GM18873 (cell line): ENCODE measurements around the gene PRKACA.

Experiments
- ATAC-seq: cut with Tn5 transposase; IDR thresholded peaks from one replicate; pipeline ENCODE4 v1.9.1; 2021; ENCODE audit warnings: mild to moderate bottlenecking, moderate library complexity, moderate number of reproducible peaks; ENCODE audit not compliant: unreplicated experiment, low FRiP score

PRKACA gene

GRCh38 chr19:14117668-14118164 lies at the start of gene PRKACA:
TSS of gene PRKACA (minus strand) at chr19:14117762. CDS start at chr19:14117547, 215 bp downstream.
- ATAC-seq: peak; percentile 92

DNA sequence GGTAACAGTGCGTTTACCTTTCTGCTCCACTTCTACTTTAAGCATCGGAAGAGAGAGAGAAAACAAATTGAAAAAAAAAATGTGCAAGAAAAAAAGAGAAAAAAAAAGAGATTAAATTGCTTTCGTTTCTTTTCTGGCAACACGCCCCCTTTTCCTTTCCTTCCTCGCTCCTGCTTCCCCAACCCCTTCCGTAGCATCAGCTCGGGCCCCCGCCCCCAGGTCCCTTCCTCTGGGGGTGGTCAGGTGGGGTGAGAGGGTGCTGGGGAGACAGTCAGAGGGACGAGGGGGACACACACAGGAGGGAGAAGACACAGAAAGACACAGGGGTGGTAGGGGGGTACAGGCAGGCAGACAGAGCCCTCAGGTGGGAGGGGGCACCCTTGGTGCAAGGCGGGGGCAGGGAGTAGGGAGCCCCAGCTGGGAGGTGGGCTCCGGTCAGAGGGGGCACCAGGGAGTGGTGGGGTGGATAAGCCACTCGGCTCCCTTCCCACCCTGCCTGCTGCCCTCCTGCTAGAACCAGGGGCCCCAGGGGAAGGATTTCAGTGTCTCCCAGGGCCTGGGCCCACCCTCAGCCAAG lies 49.5 kb upstream of the PRKACA start:
- ATAC-seq: no peak

- no peak for ATAC-seq
These were observed 48.6 kb upstream of the PRKACA start for GRCh38 chr19:14165990-14166830.

DNA sequence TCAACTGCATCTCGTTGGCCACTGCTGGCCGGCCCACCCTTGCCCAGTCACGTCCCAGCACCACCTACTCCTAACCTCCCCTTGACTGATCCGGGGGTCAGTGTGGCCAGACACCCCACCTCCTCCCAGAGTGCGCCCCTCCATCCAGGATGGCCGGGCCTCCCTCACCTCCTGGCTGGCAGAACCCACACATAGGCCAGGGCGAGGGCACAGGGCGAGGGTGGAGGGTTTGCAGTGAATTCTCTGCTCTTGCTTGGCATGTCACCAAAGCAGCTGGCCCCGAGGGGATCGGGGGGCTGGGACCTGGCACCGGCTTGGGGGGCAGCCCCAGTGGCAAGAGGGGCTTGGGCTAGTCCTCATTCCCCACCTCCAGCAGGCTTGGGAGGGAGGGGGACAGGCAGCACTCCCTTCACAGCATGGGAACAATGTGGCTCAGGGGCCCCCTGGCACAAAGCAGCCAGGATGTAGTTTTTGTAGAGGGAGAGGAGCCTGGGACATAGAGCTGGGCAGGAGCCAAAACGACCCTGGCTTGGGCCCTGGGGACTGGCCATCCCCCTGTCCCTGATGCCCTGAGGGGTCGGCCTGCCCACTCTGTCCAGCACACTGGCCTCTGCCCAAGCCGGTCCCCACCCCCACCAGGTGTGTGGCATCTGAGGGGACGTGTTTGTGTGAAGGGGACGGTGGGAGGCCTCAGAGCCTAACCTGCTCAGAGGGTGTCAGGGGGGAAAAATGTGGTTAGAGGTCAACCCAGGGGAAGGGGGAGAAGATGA lies 47.3 kb upstream of the PRKACA start:
- ATAC-seq: no peak

DNA sequence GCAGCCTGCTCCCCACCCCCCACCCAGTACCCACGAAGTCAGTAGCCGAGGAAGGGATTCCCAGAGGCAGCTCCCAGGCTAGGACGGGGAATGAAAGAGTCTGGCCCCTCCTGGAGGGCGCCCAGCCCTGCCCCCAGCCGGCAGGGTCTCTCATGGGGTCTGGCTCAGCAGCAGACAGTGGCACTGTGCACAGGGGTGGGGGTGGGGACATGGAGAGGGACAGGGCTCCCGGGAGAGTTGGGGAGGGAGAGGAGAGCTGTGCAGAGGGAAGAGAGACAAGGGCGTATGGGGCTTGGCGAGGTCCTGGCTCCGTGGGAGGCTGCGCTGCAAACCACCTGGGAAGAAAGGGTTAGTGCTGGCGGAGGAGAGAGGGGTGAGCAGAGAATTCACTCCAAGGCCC lies 46.5 kb upstream of the PRKACA start:
- no peak for ATAC-seq

- ATAC-seq: no peak
These were observed 45.3 kb upstream of the PRKACA start for GRCh38 chr19:14162871-14163297.

DNA sequence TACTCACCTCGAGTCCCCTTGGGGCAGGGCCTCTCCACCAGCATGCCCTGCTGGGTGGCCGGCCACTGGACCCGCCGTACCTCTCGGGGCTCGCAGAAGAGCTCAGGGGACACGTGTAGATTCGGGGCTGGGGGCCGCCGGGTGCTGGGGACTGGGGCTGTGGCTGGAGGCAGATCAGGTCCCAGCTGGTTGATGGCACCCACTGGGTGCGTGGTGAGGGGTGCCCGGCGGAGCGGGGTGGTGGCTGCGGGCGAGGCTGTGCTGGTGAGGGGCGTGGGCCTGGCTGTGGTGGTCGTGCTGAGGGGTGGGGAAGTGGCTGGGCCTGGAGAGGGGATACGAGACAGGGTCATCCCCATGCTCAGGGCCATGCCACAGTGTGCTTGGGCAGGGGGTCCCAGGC lies 43.7 kb upstream of the PRKACA start:
- ATAC-seq: no peak

- no peak for ATAC-seq
These were observed 42.6 kb upstream of the PRKACA start for GRCh38 chr19:14160017-14160703.

GRCh38 chr19:14159059-14159458 lies 41.5 kb upstream of the PRKACA start:
- ATAC-seq: no peak

DNA sequence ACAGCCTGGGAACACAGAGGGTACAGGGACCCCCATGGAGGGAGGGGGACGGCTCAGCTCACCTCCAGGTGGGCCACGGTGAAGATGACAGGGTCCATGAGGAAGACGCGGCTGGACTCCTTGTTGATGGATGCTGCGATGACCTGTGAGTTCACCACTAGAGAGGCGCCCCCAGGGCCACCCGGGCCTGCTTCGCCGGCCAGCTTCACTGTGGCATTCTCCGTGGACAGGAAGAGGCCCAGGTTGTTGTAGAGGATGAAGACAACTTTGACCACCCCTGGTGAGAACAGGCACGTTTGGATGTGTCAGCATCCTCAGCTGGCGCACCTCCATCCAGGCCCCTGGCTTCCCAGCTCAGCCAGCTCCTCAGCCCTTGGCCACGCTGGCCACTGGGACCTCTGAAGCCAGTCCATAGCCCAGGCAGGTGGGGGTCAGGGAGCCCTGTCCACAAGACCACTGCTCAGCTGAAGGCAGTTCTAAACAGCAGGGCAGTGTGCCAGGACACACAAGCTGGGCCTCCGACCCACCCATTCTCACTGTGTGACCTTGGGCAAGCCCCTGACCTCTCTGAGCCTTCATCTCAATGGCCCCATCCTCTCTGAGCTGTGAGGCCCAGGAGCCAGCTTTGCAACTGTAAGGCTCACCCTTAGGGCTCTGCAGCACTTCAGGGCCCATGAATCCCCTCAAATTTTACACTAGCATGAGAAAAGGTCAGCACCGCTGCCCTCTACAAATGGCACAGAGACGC lies 40.9 kb upstream of the PRKACA start:
- no peak for ATAC-seq

- ATAC-seq: no peak
These were observed 39.6 kb upstream of the PRKACA start for GRCh38 chr19:14156971-14157717.

DNA sequence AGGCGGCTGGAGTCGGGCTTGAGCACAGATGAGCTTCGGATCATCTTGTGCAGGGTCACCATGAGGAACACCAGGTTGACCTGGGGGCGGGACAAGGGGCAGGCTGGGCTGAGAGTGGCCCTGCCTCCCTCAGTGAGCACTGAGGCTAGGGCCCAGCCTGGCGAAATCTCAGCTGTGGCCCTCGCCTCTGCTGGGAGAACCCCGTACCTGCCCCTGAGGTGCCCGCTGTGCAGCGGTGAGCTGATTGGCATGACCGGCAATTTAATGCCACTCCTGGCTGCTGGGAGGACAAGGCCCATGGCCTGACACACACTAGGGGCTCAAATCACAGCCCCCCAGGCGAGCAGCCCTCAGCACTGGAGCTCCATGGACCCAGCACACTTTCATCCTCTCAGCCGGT lies 38.6 kb upstream of the PRKACA start:
- no peak for ATAC-seq

- ATAC-seq: no peak
These were observed 37.8 kb upstream of the PRKACA start for GRCh38 chr19:14155371-14155770.

DNA sequence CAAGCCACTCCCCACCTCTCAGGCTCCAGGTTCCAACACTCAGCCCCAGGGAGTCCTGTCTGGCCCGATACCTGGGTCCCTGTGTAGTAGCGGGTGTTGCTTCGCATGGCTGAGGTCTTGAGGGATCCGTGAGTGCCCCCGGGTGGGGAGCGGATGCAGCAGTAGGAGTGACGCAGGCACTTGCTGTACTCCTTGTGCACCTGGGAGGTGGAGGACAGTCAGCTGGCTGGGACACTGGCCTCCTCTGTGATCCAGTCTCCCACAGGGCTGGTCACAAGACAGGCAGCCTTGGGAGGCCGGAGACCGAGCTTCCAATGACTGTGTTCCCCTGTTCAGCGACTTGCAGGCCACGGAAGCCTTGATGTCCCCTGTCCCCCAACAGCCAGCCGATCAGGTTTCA lies 35.2 kb upstream of the PRKACA start:
- no peak for ATAC-seq

DNA sequence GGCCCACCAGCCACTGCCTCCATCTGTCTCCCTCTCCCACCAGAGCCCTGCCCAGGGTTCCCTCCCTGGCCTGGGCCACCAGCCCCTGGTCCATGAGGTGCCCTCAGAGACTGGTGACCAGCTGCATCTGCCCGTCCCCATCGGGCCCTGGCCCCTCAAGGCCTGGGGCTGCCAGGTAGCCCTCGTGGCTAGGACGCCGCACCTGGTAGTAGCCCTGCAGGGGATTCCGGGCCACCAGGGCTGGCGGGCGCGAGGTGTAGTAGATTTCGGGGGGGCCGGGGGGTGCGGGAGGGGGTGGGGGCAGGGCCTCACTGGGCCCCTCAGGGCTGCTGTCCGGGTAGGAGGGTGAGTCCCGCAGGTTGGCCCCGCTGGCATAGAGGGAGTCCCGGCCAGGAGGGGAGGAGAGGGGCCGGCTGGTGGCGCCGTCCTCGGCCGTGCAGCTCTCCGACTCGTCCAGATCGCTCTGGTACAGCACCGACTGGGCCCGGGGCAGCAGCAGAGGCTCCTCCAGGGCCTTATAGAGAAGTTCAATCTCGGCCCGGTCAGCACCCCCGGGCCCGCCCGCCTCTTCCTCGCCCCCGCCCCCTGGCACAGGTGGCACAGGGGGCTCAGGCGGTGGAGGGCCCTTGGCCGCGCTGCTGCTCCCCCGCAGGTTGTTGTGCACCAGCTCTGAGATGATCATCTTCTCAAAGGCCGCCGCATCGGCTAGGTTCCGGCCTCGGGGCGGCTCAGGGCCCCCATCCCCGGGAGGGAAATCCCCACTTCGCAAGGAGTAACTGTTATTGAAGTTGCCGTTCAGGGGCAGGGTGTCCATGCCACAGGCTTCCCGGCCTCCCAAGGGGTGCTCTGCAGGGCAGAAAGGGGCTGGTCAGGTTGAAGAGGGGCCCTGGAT lies 33.5 kb upstream of the PRKACA start:
- ATAC-seq: no peak

DNA sequence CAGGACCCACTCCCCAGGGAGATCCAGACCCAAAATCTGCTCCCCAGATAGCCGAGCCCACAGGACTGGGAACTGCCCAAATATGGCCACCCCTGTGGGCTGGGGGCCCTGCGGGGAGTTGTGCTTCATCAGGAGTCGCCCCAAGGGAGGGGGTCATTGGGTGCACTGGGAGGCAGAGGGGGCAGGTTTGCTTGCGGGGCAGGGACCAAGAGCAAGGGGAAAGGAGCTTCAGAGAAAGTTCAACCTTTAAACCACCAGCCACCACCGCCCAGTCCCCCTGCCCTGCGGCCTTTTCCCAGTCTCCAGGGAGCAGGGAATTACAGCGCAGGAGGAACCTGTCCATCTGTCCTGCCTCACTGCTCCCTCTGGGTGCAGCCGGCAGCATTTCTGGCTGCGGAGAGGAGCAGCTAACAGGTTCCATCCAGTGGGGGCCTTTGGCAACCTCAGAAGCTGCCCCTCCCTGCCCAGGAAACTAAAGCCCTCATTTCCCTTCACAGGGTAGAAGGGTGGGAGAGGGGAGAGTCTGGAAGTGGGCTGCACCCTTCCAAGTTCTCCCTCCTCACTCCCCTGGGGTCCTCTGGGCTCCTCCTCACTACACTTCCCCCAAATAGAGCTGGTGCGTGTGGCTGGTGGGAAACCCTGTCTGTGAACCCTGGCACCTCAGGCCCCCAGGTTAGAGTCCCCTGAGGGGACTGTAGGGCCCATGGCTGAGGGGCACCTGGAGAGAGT lies 32.6 kb upstream of the PRKACA start:
- no peak for ATAC-seq

DNA sequence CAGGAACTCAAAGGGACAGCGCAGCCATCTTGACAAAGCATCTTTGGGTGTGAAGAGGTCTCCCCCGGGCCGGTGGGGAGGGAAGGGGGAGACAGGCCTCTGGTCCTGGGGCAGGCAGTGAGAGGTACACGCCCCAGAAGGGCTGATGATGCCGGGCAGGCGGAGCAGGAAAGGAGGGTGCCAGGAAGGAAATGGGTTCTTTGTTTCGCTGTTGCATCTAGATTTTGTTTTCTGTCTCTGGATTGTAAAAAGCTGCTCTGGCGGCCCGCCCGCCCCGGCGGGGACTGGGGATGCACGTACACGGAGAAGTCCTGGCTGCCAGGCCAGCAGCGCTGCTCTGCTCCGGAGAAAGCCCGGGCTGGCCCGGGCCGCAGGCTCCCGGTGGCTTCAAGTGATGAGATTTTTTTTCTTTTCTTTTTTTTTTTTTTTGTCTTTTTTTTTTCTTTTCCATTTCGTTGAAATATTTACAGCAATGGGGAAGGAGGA lies 32.0 kb upstream of the PRKACA start:
- ATAC-seq: no peak
